Subcutaneous abdominal adipose tissue (tissue), 5 donors: ENCODE measurements around the gene XKR8.

ENCODE experiments used
- H3K27ac ChIP-seq: one replicate; pipeline ENCODE4 v1.7.0; 2013; ENCODE audit warnings: low read depth, mild to moderate bottlenecking, inconsistent platforms, low read length, moderate library complexity
- H3K27me3 ChIP-seq, 5 donors: one replicate each; pipeline ENCODE4 v1.7.0; 2013; ENCODE audit warnings: low read length in 5 of 5, inconsistent platforms in 1 of 5; ENCODE audit not compliant: control insufficient read depth in 5 of 5, insufficient read depth in 4 of 5
- H3K36me3 ChIP-seq, 5 donors: one replicate each; pipeline ENCODE4 v1.7.0; 2013; ENCODE audit warnings: low read length in 5 of 5; ENCODE audit not compliant: control insufficient read depth in 5 of 5, insufficient read depth in 5 of 5
- H3K4me1 ChIP-seq, 5 donors: one replicate each; pipeline ENCODE4 v1.7.0; 2013; ENCODE audit warnings: low read length in 5 of 5, mild to moderate bottlenecking in 3 of 5, moderate library complexity in 1 of 5; ENCODE audit not compliant: control insufficient read depth in 5 of 5, insufficient read depth in 5 of 5
- H3K4me3 ChIP-seq, 5 donors: one replicate each; pipeline ENCODE4 v1.7.0; 2013; ENCODE audit warnings: low read length in 5 of 5, low read depth in 1 of 5
- H3K9ac ChIP-seq, 5 donors: one replicate each; pipeline ENCODE4 v1.7.0; 2013; ENCODE audit warnings: low read length in 5 of 5, mild to moderate bottlenecking in 4 of 5, moderate library complexity in 3 of 5
- H3K9me3 ChIP-seq, 5 donors: one replicate each; pipeline ENCODE4 v1.7.0; 2013; ENCODE audit warnings: low read length in 5 of 5; ENCODE audit not compliant: control insufficient read depth in 5 of 5
- donor health status: healthy.
- donor health status: healthy.
- donor health status: healthy.
- donor health status: healthy.
- donor health status: healthy.

The XKR8 gene

DNA sequence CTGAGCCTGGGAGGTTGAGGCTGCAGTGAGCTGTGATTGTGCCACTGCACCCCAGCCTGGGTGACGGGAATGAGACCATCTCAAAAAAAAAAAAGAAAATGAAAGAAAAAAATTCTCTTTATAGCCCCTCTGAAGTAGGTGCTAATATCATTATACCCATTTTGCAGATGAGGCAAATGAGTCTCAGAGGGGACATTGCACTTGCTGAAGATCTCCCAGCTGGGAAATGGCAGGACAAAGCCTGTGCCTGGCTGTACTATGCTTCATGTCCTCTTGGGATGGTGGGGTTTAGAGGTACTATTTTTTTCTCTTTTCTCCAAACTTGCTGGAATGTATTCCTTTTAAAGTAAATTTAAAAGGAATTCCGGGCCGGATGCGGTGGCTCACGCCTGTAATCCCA lies 23.4 kb upstream of the XKR8 start:
- Histone ChIP-seq H3K36me3 (no peaks in the 10 kb centered on the region), H3K27ac (no peak overlapping the region), H3K27me3 (peaks cover 11 to 17% (median 13%) of the 10 kb centered on the region in 5 donors), H3K9ac (no peak overlapping the region), H3K4me1 (peaks cover 0 to 13% (median 9%) of the 10 kb centered on the region in 5 donors), H3K4me3 (no peak overlapping the region), H3K9me3 (no peaks in the 10 kb centered on the region)

DNA sequence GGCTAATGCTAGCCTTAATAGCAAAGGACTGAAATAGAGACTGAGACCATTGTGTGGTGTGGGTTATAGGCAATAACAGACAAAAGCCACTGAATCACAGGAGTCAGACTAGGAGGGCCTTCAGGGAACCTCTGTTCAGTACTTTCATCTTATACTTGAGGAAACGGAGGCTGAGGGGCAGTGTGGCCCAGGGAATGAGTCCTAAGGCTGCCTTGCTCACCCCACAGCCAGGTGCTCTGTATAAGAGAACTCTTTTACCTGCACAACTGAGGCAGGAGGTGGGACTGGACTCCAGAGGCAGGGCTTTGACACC lies 22.3 kb upstream of the XKR8 start:
- no peak overlapping the region for H3K9ac ChIP-seq

DNA sequence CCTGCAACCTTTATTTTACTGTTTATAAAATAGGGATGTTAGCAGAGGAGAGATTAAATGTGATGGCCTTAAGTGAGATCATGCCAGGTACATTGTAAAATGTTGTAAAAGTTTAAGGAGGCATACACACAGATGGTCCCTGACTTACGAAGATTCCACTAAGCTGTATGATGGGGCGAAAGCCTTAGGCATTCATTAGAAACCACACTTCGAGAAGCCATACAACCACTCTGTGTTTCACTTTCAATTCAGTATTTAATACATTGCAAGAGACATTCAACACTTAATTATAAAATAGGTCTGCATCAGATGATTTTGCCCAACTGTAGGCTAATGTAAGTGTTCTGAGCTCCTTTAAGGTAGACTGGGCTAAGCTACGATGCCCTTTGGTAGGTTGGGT lies 21.3 kb upstream of the XKR8 start:
- no peak overlapping the region for H3K9ac ChIP-seq
- no peak overlapping the region for H3K4me3 ChIP-seq
- H3K27ac ChIP-seq: no peak overlapping the region
- H3K4me1 ChIP-seq: peaks cover 0 to 14% (median 11%) of the 10 kb centered on the region in 5 donors
- no peaks in the 10 kb centered on the region for H3K9me3 ChIP-seq
- no peaks in the 10 kb centered on the region for H3K36me3 ChIP-seq
- peaks cover 11 to 17% (median 13%) of the 10 kb centered on the region in 5 donors for H3K27me3 ChIP-seq

More for the DNA sequence above, 22.3 kb upstream of the XKR8 start:
- no peak overlapping the region for H3K4me3 ChIP-seq
- no peaks in the 10 kb centered on the region for H3K9me3 ChIP-seq
- H3K36me3 ChIP-seq: no peaks in the 10 kb centered on the region
- peaks cover 11 to 17% (median 13%) of the 10 kb centered on the region in 5 donors for H3K27me3 ChIP-seq
- peaks cover 0 to 11% (median 9%) of the 10 kb centered on the region in 5 donors for H3K4me1 ChIP-seq
- no peak overlapping the region for H3K27ac ChIP-seq

DNA sequence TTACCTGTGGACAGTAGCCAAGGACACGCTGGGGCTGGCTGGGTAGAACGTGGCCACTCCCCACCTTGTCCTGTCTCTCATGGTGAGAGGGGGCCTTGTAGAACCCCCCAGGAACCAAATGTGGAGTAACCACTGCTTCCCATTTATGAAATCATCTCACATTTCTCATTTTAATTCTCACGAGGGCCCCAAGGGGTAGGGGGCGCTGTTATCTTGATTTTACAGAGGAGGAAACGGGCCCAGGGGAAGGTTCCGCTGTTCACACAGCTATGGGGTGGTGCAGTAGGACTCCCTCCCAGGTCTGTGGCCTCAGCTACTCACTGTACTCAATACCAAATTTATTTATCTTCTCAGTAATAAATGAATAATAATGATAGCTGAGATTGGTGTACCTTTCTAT lies 19.5 kb upstream of the XKR8 start:
- Histone ChIP-seq H3K36me3 (no peaks in the 10 kb centered on the region), H3K9me3 (no peaks in the 10 kb centered on the region), H3K4me1 (peaks cover 0 to 9% (median 3%) of the 10 kb centered on the region in 5 donors), H3K27me3 (peaks cover 5 to 10% (median 7%) of the 10 kb centered on the region in 5 donors), H3K9ac (no peak overlapping the region), H3K27ac (no peak overlapping the region), H3K4me3 (no peak overlapping the region)

DNA sequence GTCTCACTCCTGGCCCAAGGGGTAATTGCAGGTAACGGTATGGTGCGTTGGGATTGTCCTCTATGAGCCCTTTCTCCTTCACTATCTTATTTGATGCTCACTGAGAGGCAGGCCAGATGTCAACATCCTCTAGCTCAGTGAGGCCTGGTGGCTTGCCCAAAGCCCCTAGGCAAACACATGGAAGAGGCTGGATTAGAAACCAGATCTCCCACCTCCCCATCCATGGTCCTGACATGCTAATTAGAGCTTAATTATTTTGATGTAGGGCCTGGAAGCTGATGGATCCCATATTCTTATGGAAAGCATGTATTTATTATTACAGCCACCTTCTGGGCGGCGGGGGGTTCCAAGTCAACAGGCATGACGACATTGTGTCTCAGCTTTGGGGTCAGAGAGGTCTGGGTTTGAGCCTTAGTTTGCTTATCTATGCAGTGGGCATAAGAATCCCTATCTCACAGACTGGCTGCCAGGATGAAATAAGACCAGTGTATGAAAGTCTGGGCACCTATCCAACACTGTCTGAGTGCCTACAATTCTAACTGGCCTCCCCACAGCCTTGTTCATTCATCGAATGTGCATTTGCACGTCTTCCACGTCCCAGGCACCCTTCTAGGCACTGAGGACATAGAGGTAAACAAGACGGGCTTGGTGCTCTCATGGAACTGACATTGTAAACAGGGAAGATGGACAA lies 18.8 kb upstream of the XKR8 start:
- Histone ChIP-seq H3K4me1 (peaks cover 0 to 6% (median 0%) of the 10 kb centered on the region in 5 donors), H3K9ac (no peak overlapping the region), H3K4me3 (no peak overlapping the region), H3K27me3 (peaks cover 0 to 2% (median 0%) of the 10 kb centered on the region in 5 donors), H3K36me3 (no peaks in the 10 kb centered on the region), H3K9me3 (no peaks in the 10 kb centered on the region), H3K27ac (no peak overlapping the region)

DNA sequence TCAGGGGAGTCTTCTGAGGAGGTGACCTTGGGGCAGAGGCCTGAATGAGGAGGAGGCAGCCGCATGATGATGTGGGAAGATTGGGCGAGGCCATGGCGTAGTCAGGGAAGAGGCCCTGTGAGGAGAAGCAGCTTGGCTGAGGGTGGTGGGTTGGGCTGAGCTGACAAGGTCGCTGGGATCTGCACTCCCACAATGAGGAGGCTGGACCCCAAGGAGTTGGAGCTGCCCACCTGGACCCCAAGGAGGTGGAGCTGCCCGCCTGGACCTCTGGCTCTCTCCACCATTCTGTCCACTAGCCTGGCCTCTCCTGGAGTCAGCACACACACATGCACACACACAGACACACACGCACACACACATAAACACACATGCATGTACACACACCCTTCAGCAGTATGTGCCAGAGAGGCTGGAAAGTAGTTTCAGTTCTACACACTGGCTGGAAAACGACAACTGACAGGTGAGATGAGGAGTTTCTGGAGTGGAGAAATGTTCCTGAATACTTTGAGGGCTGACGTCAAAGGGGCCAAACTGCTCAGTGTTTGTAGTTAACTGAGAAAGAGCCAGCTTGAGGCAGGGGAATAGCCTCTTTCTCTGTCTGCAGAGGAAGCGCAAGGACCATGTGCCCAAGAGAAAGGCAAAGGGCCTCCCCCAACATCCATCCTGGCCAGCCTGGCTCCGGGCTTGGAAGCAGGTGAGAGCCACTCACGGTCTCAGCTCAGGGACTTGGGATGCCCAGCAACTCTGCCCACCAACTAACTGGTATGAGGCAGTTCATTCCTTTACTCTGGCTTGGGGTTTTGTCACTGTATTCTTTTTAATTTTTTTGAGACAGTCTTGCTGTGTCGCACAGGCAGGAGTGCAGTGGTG lies 17.9 kb upstream of the XKR8 start:
- Histone ChIP-seq H3K36me3 (no peaks in the 10 kb centered on the region), H3K27ac (no peak overlapping the region), H3K4me1 (peaks cover 0 to 6% (median 0%) of the 10 kb centered on the region in 5 donors), H3K27me3 (peaks cover 0 to 2% (median 0%) of the 10 kb centered on the region in 5 donors), H3K9ac (no peak overlapping the region), H3K9me3 (no peaks in the 10 kb centered on the region), H3K4me3 (no peak overlapping the region)

DNA sequence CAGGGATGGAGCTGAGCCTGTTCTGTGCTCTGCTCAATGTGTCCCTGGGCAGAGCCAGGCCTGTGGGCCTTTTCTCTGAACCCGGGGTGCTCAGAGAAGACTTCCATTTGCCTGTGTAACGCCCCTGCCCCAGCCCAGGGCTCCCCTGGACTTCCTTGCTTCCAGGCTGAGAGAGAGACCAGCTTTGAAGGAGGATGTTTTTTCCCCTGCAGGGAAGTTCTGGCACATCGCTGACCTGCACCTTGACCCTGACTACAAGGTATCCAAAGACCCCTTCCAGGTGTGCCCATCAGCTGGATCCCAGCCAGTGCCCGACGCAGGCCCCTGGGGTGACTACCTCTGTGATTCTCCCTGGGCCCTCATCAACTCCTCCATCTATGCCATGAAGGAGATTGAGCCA lies 14.8 kb upstream of the XKR8 start:
- no peak overlapping the region for H3K27ac ChIP-seq
- H3K9me3 ChIP-seq: no peaks in the 10 kb centered on the region
- no peaks in the 10 kb centered on the region for H3K36me3 ChIP-seq
- H3K27me3 ChIP-seq: no peaks in the 10 kb centered on the region
- H3K9ac ChIP-seq: no peak overlapping the region
- no peak overlapping the region for H3K4me3 ChIP-seq
- peaks cover 0 to 6% (median 0%) of the 10 kb centered on the region in 5 donors for H3K4me1 ChIP-seq

DNA sequence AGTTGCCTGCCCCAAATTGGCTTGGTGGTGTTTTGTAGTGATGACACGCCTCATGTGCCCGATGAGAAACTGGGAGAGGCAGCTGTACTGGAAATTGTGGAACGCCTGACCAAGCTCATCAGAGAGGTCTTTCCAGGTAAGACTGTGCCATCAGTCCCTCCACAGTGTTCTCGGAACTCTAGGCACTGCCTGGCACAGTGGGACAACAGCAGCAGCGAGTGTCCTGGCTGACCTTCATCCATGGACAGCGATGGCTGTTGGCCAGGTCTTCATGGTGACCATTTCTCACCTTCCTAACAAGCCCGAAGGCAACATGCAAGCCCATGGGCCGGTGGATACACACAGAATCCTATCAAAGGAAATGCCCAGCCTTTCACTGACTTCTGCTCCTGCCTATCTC lies 10.7 kb upstream of the XKR8 start:
- Histone ChIP-seq H3K27ac (no peak overlapping the region), H3K4me1 (no peaks in the 10 kb centered on the region), H3K9me3 (no peaks in the 10 kb centered on the region), H3K4me3 (no peak overlapping the region), H3K36me3 (no peaks in the 10 kb centered on the region), H3K9ac (no peak overlapping the region), H3K27me3 (no peaks in the 10 kb centered on the region)

DNA sequence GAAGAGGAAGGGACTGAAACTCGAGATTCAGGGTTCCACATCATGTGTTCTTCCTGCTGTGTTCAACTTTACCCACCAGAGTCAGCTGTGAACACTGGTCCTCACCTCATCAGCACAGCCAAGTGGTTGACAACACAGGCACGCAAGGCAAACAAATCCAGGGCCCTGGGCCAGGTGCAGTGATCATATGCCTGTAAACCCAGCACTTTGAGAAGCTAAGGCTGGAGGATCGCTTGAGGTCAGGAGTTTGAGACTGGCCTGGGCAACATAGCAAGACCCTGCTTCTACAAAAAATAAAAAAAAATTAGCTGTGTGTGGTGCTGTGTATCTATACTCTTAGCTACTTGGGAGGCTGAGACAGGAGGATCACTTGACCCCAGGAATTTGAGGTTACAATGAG lies 8.4 kb upstream of the XKR8 start:
- H3K9me3 ChIP-seq: no peaks in the 10 kb centered on the region
- peaks cover 0 to 4% (median 0%) of the 10 kb centered on the region in 5 donors for H3K27me3 ChIP-seq
- no peaks in the 10 kb centered on the region for H3K4me1 ChIP-seq
- H3K4me3 ChIP-seq: no peak overlapping the region
- H3K36me3 ChIP-seq: no peaks in the 10 kb centered on the region
- H3K27ac ChIP-seq: no peak overlapping the region
- H3K9ac ChIP-seq: no peak overlapping the region

DNA sequence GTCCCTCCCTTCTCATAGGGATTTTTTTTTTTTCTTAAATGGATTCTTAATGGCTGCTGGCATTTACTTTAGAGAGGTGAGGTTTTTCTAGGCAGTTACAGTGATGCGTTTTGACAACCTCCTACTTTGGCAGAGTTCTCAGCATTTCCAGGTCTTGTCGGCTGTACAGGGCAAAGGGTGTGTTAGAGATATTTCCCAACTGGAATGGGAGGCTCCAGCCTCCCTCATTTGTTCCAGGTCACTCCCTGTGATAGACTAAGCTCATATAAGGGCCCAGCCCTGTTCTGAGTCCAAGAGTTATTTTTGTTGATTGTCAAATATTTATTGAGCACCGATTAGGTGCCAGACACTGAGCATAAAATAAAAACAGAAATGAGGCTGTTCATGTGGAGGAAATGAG lies 7.6 kb upstream of the XKR8 start:
- Histone ChIP-seq H3K9ac (no peak overlapping the region), H3K4me3 (no peak overlapping the region), H3K4me1 (no peaks in the 10 kb centered on the region), H3K27me3 (peaks cover 0 to 4% (median 0%) of the 10 kb centered on the region in 5 donors), H3K36me3 (no peaks in the 10 kb centered on the region), H3K9me3 (no peaks in the 10 kb centered on the region), H3K27ac (no peak overlapping the region)
